OCI-LY3 (cell line): Measurements from ENCODE around the gene TPM4.

Source experiments
- H2AFZ ChIP-seq: fragments of 200-600, 300-600 bp; shearing (Covaris generic); 2 replicates; pipeline ENCODE4 v1.6.0; 2014; ENCODE audit warnings: antibody characterized with exemption, low read depth, low read length
- H3K27ac ChIP-seq: fragments of 200-600, 300-600 bp; sonication (generic); 2 replicates; pipeline ENCODE4 v1.5.1; 2014; ENCODE audit warnings: mild to moderate bottlenecking, low read length, moderate library complexity, mixed read lengths
- H3K27me3 ChIP-seq: fragments of 200-600, 300-600 bp; sonication (generic); 2 replicates; pipeline ENCODE4 v1.6.1; 2014; ENCODE audit warnings: low read depth, low read length, mixed read lengths
- H3K36me3 ChIP-seq: fragments of 200-600, 300-600 bp; sonication (generic); replicated peaks from 2 replicates; pipeline ENCODE3; 2014; ENCODE audit warnings: low read depth, low read length, mixed read lengths
- H3K4me1 ChIP-seq: fragments of 300-600, 200-600 bp; sonication (generic); 2 replicates; pipeline ENCODE4 v1.6.1; 2014; ENCODE audit warnings: low read length, mixed read lengths
- H3K4me2 ChIP-seq: fragments of 200-600, 300-600 bp; sonication (generic); 2 replicates; pipeline ENCODE4 v1.6.1; 2014; ENCODE audit warnings: low read length, mixed read lengths
- H3K4me3 ChIP-seq: fragments of 300-600, 200-600 bp; sonication (generic); 2 replicates; pipeline ENCODE4 v1.5.1; 2014; ENCODE audit warnings: antibody characterized with exemption, mild to moderate bottlenecking, low read length, moderate library complexity
- H3K79me2 ChIP-seq: fragments of 300-600, 200-600 bp; shearing (Covaris generic); 2 replicates; pipeline ENCODE4 v1.6.1; 2014; ENCODE audit warnings: mild to moderate bottlenecking, low read length, mixed read lengths
- H3K9ac ChIP-seq: fragments of 300-600, 200-600 bp; shearing (Covaris generic); 2 replicates; pipeline ENCODE4 v1.6.0; 2014; ENCODE audit warnings: mild to moderate bottlenecking, low read length, moderate library complexity
- H3K9me3 ChIP-seq: fragments of 200-600, 300-600 bp; shearing (Covaris generic); 2 replicates; pipeline ENCODE4 v1.6.1; 2014; ENCODE audit warnings: low read length, mixed read lengths; ENCODE audit not compliant: insufficient read depth
- H4K20me1 ChIP-seq: fragments of 200-600, 300-600 bp; sonication (generic); 2 replicates; pipeline ENCODE4 v1.6.1; 2016; ENCODE audit warnings: low read length, mixed read lengths; ENCODE audit not compliant: insufficient read depth
- EZH2phosphoT487 ChIP-seq: fragments of 200-600 bp; shearing (Covaris generic); IDR thresholded peaks from 2 replicates; pipeline ENCODE4 v1.6.1; 2018; ENCODE audit warnings: antibody characterized with exemption, mixed run types, low read depth
- TF ChIP-seq, protein P1 (sequence below): fragments of 200-600, 300-600 bp; sonication (generic); IDR thresholded peaks from 2 replicates; pipeline ENCODE4 v1.5.1; 2014; ENCODE audit warnings: antibody characterized with exemption, low read length, low read depth

TPM4 gene

DNA sequence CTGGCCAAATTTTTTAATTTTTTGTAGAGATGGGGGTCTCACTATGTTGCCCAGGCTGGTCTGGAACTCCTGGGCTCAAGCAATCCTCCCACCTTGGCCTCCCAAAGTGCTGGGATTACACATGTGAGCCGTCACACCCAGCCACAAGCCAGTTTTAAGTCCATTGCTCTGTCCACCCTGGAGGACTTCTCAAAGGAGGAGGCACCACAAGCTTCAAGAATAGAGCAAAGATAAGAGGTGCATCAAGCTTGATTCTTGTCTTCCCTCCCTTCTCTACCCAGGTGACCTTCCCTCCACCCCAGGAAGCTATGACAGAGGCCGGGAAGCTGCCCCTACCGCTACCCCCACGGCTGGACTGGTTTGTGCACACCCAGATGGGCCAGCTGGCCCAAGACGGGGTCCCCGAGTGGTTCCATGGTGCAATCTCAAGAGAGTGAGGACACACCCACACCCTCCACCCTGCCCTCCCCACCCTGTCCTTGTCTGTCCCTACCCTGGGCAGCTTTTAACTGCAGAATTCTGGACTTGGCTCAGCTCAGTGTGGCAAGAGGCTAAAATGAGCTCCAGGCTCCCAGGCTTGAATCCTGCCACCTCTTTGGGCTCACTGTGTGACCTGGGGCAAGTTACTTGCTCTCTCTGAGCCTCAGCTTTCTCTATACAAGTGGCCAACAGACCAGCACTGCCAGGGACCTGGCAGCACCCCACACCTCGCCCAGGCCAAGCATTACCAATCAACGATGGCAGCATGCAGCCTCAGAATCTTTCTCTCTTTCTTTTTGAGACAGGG, 72.3 kb downstream of the TPM4 start:
- Histone ChIP-seq H3K9ac (no peak overlapping the region), H4K20me1 (peaks cover 36% of the 10 kb centered on the region; the same call in 1 of the 2 replicates), H2AFZ (no peak overlapping the region), H3K9me3 (no peaks in the 10 kb centered on the region), H3K27me3 (no peaks in the 10 kb centered on the region), H3K27ac (peak overlapping the region; percentile 77), H3K4me3 (no peak overlapping the region), H3K36me3 (peaks cover 73% of the 10 kb centered on the region), H3K4me1 (peaks cover 62% of the 10 kb centered on the region), H3K79me2 (peaks cover 70% of the 10 kb centered on the region), H3K4me2 (peak overlapping the region; percentile 7; the same call in 1 of the 2 replicates)
- TF ChIP-seq, protein P1, sequence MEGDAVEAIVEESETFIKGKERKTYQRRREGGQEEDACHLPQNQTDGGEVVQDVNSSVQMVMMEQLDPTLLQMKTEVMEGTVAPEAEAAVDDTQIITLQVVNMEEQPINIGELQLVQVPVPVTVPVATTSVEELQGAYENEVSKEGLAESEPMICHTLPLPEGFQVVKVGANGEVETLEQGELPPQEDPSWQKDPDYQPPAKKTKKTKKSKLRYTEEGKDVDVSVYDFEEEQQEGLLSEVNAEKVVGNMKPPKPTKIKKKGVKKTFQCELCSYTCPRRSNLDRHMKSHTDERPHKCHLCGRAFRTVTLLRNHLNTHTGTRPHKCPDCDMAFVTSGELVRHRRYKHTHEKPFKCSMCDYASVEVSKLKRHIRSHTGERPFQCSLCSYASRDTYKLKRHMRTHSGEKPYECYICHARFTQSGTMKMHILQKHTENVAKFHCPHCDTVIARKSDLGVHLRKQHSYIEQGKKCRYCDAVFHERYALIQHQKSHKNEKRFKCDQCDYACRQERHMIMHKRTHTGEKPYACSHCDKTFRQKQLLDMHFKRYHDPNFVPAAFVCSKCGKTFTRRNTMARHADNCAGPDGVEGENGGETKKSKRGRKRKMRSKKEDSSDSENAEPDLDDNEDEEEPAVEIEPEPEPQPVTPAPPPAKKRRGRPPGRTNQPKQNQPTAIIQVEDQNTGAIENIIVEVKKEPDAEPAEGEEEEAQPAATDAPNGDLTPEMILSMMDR: no peak
- TF ChIP-seq EZH2phosphoT487: no peak
